Measurements from ENCODE around the gene MEX3A. TPM values are rescaled to one million over a fixed set of nuclear protein-coding genes. Genes with fewer than 3 reads are reported as not detected.

The MEX3A gene
- total RNA-seq, 1 donor from 2014 or later: 0.52 TPM

- intact Hi-C loops (cut with DNase I): no loop called here
- no peak overlapping the region for H3K4me3 ChIP-seq
- no peak for TF ChIP-seq CTCF (IDR thresholded peaks at IDR 0.05)
These were observed 55.7 kb downstream of the MEX3A start for GRCh38 chr1:156026588-156026987.

DNA sequence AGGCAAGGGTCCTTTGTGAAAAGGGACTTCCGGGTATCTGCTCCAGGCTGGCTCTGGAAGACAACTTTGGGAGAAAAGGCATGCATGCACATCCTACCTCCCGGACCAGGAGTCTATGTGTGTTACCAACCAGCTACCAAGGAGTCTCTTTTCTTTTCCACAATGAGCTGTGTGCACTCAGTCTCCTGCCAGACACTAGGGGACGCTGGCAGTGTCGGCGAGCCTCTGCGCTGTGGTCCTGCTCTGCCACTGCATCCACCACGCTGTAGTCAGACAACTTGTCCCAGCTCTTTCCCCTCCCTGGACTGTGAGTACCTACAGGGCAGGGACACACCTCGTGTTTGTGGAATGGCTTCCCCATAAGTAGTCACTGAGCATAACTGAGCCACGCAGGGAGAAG lies 56.4 kb downstream of the MEX3A start:
- H3K27ac ChIP-seq: no peak overlapping the region
- H3K27me3 ChIP-seq: no peaks in the 10 kb centered on the region
- peak; percentile 57 for TF ChIP-seq CTCF (IDR thresholded peaks at IDR 0.05)
- peaks cover 4% of the 10 kb centered on the region for H3K4me1 ChIP-seq
- H3K4me3 ChIP-seq: no peak overlapping the region
- no peaks in the 10 kb centered on the region for H3K36me3 ChIP-seq
- no peaks in the 10 kb centered on the region for H3K9me3 ChIP-seq
- DNase-seq (peak; percentile 76), ATAC-seq (peak; percentile 93)
- intact Hi-C loops (cut with DNase I): no loop called here

More at GRCh38 chr1:156026588-156026987, 55.7 kb downstream of the MEX3A start:
- H3K36me3 ChIP-seq: no peaks in the 10 kb centered on the region
- H3K9me3 ChIP-seq: no peaks in the 10 kb centered on the region
- DNase-seq: no peak
- H3K27ac ChIP-seq: no peak overlapping the region
- H3K4me1 ChIP-seq: no peaks in the 10 kb centered on the region
- ATAC-seq: no peak
- H3K27me3 ChIP-seq: no peaks in the 10 kb centered on the region

- no peak overlapping the region for H3K27ac ChIP-seq
- DNase-seq (no peak), ATAC-seq (no peak)
- H3K4me1 ChIP-seq: peaks cover 6% of the 10 kb centered on the region
- no peak for TF ChIP-seq CTCF (IDR thresholded peaks at IDR 0.05)
- no peaks in the 10 kb centered on the region for H3K36me3 ChIP-seq
- no peaks in the 10 kb centered on the region for H3K27me3 ChIP-seq
- intact Hi-C loops (cut with DNase I): no loop called here
- no peaks in the 10 kb centered on the region for H3K9me3 ChIP-seq
- H3K4me3 ChIP-seq: no peak overlapping the region
These were observed 57.5 kb downstream of the MEX3A start for GRCh38 chr1:156024801-156025200.

Other genes with a start within 250 kb of the MEX3A start
- gene GON4L, start 225.3 kb downstream of the MEX3A start, total RNA-seq: 49.5 TPM
- 8.9 TPM for gene SYT11, start 222.9 kb downstream of the MEX3A start, total RNA-seq
- 49.9 TPM for gene RIT1, start 171.1 kb downstream of the MEX3A start, total RNA-seq
- gene KHDC4, start 148.1 kb downstream of the MEX3A start, total RNA-seq: 40.1 TPM
- not detected for gene RXFP4, start 140.8 kb downstream of the MEX3A start, total RNA-seq
- gene ARHGEF2, start 103.9 kb downstream of the MEX3A start, total RNA-seq: 220 TPM
- gene SSR2, start 61.5 kb downstream of the MEX3A start, total RNA-seq: 231 TPM
- gene UBQLN4, start 28.7 kb downstream of the MEX3A start, total RNA-seq: 37.0 TPM
- gene LAMTOR2, start 27.7 kb downstream of the MEX3A start, total RNA-seq: 49.7 TPM
- 62.0 TPM for gene RAB25, start 21.3 kb downstream of the MEX3A start, total RNA-seq
- 235 TPM for gene LMNA, start 32.2 kb upstream of the MEX3A start, total RNA-seq
- gene SEMA4A, start 71.1 kb upstream of the MEX3A start, total RNA-seq: 30.7 TPM
- gene SLC25A44, start 111.6 kb upstream of the MEX3A start, total RNA-seq: 24.9 TPM
- 47.4 TPM for gene PMF1, start 130.5 kb upstream of the MEX3A start, total RNA-seq
- 2.4 TPM for gene BGLAP, start 159.7 kb upstream of the MEX3A start, total RNA-seq
- gene PAQR6, start 165.6 kb upstream of the MEX3A start, total RNA-seq: 1.9 TPM
- gene SMG5, start 200.4 kb upstream of the MEX3A start, total RNA-seq: 64.8 TPM
- gene TMEM79, start 201.9 kb upstream of the MEX3A start, total RNA-seq: 3.3 TPM
- 61.1 TPM for gene GLMP, start 213.2 kb upstream of the MEX3A start, total RNA-seq
- not detected for gene VHLL, start 216.8 kb upstream of the MEX3A start, total RNA-seq